GM11168 (cell line): ENCODE measurements around the gene HOXA11.

ENCODE experiments used
- in situ Hi-C: fragments of 300-500 bp; cut with MboI; formaldehyde crosslinking; loops from one replicate; pipeline ENCODE4 v1.12.0; 2022; ENCODE audit warnings: low sequenced_read_pairs; ENCODE audit not compliant: unreplicated experiment

HOXA11 gene

GRCh38 chr7:27196287-27196767 lies 11.3 kb upstream of the HOXA11 start:
- in situ Hi-C loops: loop anchor here (25.0 kb wide), 1 partner anchor 1334 kb away; no protein-coding TSS in a partner anchor

GRCh38 chr7:27194686-27195379 lies 9.8 kb upstream of the HOXA11 start:
- in situ Hi-C loops: loop anchor here (25.0 kb wide), 1 partner anchor 1333 kb away; no protein-coding TSS in a partner anchor

GRCh38 chr7:27194002-27194352 lies 8.9 kb upstream of the HOXA11 start:
- in situ Hi-C loops: loop anchor here (25.0 kb wide), 1 partner anchor 1332 kb away; no protein-coding TSS in a partner anchor

DNA sequence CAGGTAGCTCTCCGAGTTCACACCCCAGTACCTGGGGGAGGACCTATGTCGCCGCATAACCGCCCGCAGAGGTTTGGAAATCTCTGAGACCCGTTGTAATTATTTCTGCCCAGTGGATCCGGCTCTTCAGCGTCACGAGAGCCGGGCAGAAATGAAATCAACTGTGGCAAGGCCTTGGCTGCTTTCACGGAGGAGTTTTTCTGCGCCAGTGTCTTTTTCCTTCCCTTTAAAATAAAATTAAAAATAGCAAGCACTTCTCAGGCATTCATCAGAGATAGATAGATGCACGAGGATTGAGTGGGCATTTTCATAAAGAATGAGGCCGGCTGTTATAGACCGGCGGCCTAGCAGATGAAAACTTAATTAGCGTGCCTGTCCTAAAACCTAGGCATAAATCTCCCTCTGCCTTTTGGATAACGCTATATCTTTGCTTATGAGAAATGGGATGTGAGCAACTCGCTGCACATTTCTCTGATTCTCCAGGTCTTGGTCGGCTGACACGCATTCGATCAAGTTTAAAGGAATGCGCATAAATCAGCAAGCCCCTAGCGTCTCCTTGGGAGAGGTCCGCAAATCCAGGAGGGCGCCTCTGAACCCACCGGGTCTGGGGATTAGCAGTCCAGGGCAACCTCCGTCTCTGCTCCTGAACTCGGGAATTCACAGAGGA lies 8.4 kb upstream of the HOXA11 start:
- in situ Hi-C loops: loop anchor here (25.0 kb wide), 1 partner anchor 1331 kb away; no protein-coding TSS in a partner anchor

GRCh38 chr7:27192546-27193334 lies 7.7 kb upstream of the HOXA11 start:
- in situ Hi-C loops: loop anchor here (25.0 kb wide), 1 partner anchor 1330 kb away; no protein-coding TSS in a partner anchor

GRCh38 chr7:27191833-27192545 lies 7.0 kb upstream of the HOXA11 start:
- in situ Hi-C loops: loop anchor here (25.0 kb wide), 1 partner anchor 1330 kb away; no protein-coding TSS in a partner anchor

GRCh38 chr7:27191161-27191731 lies 6.2 kb upstream of the HOXA11 start:
- in situ Hi-C loops: loop anchor here (25.0 kb wide), 1 partner anchor 1329 kb away; no protein-coding TSS in a partner anchor

GRCh38 chr7:27189997-27190748 lies 5.1 kb upstream of the HOXA11 start:
- in situ Hi-C loops: loop anchor here (25.0 kb wide), 1 partner anchor 1328 kb away; no protein-coding TSS in a partner anchor

- in situ Hi-C loops: loop anchor here (25.0 kb wide), 1 partner anchor 1327 kb away; no protein-coding TSS in a partner anchor
Measured at GRCh38 chr7:27189295-27189996, 4.4 kb upstream of the HOXA11 start.

DNA sequence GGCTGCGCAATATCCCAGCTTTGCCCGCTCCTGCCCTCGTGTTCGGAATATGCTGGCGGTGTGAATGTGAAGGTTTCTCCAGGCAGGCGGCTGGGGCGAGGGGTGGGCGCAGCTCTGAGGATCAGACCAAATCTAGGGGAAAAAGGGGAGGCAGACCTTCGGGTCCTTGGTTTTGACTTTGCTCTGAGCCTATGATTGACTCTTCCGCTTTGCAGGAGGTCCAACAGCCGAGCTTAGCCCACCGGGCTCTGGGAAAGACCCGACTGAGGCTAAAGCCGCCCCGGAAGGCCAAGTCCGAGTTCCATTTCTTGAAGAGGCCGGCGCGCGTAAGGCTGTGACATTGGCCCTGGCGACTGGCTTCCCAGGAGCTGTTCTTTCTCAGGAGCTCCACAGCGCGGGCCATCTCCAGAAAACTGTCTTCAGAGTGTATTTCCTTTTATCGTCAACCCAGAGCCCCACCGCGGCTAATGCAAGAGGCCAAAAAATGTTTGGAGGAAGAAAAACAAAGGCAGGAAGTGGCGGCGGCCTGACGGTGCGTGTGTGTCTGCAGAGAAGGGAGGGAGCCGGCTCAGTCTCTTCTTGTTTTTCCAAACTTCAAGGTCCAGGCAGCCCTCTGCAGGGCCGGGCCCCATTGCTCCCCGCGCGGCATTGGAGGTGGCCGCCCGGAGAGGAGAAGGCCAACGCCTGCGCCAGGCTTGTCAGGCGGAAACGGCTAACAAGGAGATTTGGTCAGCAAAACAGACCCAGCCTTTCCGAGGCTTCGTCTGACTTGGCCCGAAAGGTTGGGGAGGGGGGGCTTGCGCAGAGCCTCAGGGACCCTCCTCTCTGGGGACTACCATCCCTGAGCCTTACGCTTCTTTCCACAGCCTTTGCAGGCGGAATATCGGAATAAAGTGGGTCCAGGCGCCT lies 3.6 kb upstream of the HOXA11 start:
- in situ Hi-C loops: loop anchor here (25.0 kb wide), 1 partner anchor 1326 kb away; no protein-coding TSS in a partner anchor

DNA sequence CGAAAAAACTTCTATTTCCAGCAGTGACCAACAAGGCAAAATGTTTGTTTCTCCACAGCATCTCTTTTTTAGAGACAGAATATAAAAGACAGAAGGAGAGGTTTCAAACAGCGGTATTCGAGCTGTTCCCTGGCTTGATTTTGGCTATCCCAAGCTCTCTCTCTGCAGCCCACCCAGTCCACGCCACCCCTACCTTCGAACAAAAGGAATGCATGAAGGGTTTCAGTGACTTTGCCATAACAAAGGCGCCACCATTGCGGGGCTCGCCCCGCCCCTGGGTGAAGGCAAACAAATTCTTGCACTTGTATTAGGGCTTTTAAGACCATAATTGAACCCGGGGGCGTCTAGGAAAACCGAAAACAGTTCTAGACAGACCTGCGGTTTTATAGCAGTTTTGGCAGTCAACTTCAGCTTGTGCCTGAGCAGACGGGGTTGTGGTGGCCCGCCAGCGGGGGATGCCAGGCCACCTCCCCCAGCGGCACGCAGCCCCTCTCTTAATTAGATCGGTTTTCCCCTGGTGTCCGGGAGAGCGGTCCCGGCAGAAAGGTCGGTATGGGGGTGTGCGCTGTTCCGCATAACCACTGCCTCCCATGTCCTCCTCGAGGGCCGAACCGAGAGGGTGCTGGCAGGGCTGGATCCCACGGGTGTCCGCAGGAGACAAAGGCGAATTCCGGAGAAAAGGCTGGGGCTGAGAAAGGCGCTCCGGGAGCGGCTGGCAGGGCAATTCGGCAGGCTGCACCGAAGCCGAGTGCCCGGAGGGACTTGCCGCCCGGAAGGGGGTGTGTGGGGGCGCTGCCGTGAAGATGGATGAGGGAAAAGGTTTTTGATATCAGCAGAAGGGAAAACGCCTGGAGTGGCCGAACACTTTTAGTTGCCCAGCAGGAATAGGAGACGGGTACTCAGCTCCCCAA lies 2.7 kb upstream of the HOXA11 start:
- in situ Hi-C loops: loop anchor here (25.0 kb wide), 1 partner anchor 1325 kb away; no protein-coding TSS in a partner anchor

DNA sequence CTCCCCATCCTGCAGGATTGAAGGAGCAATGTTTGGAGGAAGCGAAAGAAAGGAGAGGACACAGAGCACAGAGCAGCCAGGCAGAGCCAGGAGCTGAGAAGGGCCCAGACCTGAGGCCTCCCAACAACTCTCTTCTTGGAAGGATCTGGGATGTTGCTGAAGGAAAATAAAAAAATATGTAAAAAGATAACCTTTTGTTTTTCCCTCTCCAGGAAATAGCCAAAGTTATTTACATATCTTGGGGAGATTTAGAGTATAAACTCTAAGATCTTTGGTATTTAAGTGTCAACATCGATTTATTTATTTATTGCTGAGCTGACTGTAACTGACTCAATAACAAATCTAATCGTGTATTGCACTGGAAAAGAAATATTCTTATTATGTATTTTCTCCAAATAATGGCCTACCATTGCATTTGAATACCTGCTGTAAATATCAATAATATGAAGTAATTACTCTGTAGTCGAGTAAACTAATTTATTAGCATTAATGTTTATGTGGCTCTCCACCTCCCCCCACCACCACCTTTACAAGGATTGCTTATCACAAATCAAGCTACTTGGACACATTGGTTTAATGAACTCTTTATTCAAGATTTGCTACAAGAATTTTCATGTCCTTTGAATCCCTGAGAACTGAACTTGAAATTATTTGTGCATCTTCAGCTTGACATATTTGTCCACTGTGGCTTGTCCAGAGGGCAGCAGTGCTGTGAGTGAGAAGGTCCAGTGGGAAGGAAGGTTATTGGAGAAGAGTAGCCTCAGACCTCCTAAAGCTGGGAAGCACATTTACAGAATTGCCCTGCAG lies 1.8 kb upstream of the HOXA11 start:
- in situ Hi-C loops: loop anchor here (25.0 kb wide), 1 partner anchor 1325 kb away; no protein-coding TSS in a partner anchor

- in situ Hi-C loops: loop anchor here (25.0 kb wide), 1 partner anchor 1324 kb away; no protein-coding TSS in a partner anchor
Measured at GRCh38 chr7:27185854-27186667, 1.0 kb upstream of the HOXA11 start.

- in situ Hi-C loops: loop anchor here (25.0 kb wide), 1 partner anchor 1322 kb away; no protein-coding TSS in a partner anchor
Measured at GRCh38 chr7:27184337-27185012, 557 bp downstream of the HOXA11 start.
